ENCODE results near the gene EEF1A2. TPM values are rescaled to one million over a fixed set of nuclear protein-coding genes. Genes with fewer than 3 reads are reported as not detected.

EEF1A2 gene
- total and polyA plus RNA-seq, 2 donors (not counting 3 experiments of a cell fraction or from before 2014, with no cell fraction given): 2.7 to 3.4 TPM

GRCh38 chr20:63467294-63468083, 31.4 kb downstream of the EEF1A2 start:
- H3K4me1 ChIP-seq (ENCODE audit: control insufficient read depth, extremely low read depth, insufficient read depth, low read length): no peaks in the 10 kb centered on the region
- dilution Hi-C loops (cut with MboI; ENCODE audit: extremely low pct_ligation_motif_present, low sequenced_read_pairs): no loop called here
- ChIA-PET CTCF (interaction anchor here (1.4 kb wide), 1 partner anchor 71 kb away, joined by 3 read pairs; no protein-coding TSS in a partner anchor), POLR2A (no interaction called here)
- H3K9me1 ChIP-seq (replicated peaks; ENCODE audit: control insufficient read depth, extremely low read depth, insufficient read depth, low read length): no peaks in the 10 kb centered on the region
- H3K9ac ChIP-seq (replicated peaks; ENCODE audit: extremely low read depth, insufficient read depth, low read length): no peak overlapping the region
- peaks cover 10 to 15% of the 10 kb centered on the region in 2 experiments for H3K27me3 ChIP-seq (ENCODE audit: control insufficient read depth in 2 of 2, insufficient read depth in 2 of 2, low read length in 2 of 2)
- H2AFZ ChIP-seq (ENCODE audit: low read depth, low read length): no peak overlapping the region
- no peaks in the 10 kb centered on the region for H3K79me2 ChIP-seq (ENCODE audit: control insufficient read depth, insufficient read depth, low read length)
- TF ChIP-seq FOS (IDR thresholded peaks at IDR 0.05; ENCODE audit: borderline replicate concordance, insufficient read depth, low read length) (no peak), MYC (IDR thresholded peaks at IDR 0.05; ENCODE audit: low read depth, low read length) (no peak)
- no peak overlapping the region for H3K27ac ChIP-seq (ENCODE audit: insufficient read depth, low read depth, low read length)
- H3K9me3 ChIP-seq (replicated peaks; ENCODE audit: control insufficient read depth, insufficient read depth, low read length): no peaks in the 10 kb centered on the region
- intact Hi-C loops (cut with micrococcal nuclease): no loop called here
- H4K20me1 ChIP-seq (replicated peaks; ENCODE audit: control insufficient read depth, extremely low read depth, insufficient read depth, low read length): no peaks in the 10 kb centered on the region
- no peak overlapping the region for H3K4me2 ChIP-seq (ENCODE audit: insufficient read depth, low read length)
- FAIRE-seq (no peak), DNase-seq (ENCODE audit: low read depth, low spot score) (no peak)
- no TSS peak for BruUV-seq (replicated peaks)
- H3K36me3 ChIP-seq (ENCODE audit: control insufficient read depth in 2 of 2, extremely low read depth in 1 of 2, insufficient read depth in 2 of 2, low read length in 2 of 2): no peaks in the 10 kb centered on the region
- no peak overlapping the region for H3K4me3 ChIP-seq (replicated peaks in 1 of 3; ENCODE audit: insufficient read depth in 1 of 3, low read depth in 1 of 3, low read length in 3 of 3)

DNA sequence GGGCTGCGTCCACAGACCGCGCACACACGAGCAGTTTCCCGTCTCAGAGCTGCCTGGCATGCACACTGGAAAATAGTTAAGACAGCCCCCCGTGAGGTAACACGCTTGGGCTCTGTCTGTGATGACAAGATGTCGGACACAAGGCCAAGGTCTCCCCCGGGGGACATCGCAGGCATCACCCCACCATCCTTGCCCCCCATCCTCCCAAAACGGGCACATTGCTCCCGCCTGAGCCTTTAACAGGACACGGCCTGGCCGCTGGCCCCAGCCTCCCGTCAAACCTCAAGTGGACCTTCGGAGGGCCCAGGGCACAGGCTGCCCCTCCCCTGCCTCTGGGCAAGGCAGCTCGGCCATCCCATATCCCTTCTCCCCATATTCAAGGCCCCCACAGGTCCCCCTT, 32.0 kb downstream of the EEF1A2 start:
- no TSS peak for BruUV-seq (replicated peaks)
- no peak overlapping the region for H3K9ac ChIP-seq (replicated peaks; ENCODE audit: extremely low read depth, insufficient read depth, low read length)
- dilution Hi-C loops (cut with MboI; ENCODE audit: extremely low pct_ligation_motif_present, low sequenced_read_pairs) (no loop called here), intact Hi-C loops (cut with micrococcal nuclease) (no loop called here)
- no peaks in the 10 kb centered on the region for H3K9me1 ChIP-seq (replicated peaks; ENCODE audit: control insufficient read depth, extremely low read depth, insufficient read depth, low read length)
- no peak for FAIRE-seq
- H3K27me3 ChIP-seq (ENCODE audit: control insufficient read depth in 2 of 2, insufficient read depth in 2 of 2, low read length in 2 of 2): peaks cover 10% of the 10 kb centered on the region in 2 experiments
- no peak for TF ChIP-seq POLR2A (IDR thresholded peaks at IDR 0.05; ENCODE audit: low read depth, low read length)
- no peak for TF ChIP-seq GATA2 (IDR thresholded peaks at IDR 0.05; ENCODE audit: insufficient read depth, insufficient read length, low read depth, low read length)
- TF ChIP-seq POLR2AphosphoS5 (IDR thresholded peaks at IDR 0.05; ENCODE audit: insufficient read depth, low read depth, low read length): no peak
- TF ChIP-seq, protein P1, sequence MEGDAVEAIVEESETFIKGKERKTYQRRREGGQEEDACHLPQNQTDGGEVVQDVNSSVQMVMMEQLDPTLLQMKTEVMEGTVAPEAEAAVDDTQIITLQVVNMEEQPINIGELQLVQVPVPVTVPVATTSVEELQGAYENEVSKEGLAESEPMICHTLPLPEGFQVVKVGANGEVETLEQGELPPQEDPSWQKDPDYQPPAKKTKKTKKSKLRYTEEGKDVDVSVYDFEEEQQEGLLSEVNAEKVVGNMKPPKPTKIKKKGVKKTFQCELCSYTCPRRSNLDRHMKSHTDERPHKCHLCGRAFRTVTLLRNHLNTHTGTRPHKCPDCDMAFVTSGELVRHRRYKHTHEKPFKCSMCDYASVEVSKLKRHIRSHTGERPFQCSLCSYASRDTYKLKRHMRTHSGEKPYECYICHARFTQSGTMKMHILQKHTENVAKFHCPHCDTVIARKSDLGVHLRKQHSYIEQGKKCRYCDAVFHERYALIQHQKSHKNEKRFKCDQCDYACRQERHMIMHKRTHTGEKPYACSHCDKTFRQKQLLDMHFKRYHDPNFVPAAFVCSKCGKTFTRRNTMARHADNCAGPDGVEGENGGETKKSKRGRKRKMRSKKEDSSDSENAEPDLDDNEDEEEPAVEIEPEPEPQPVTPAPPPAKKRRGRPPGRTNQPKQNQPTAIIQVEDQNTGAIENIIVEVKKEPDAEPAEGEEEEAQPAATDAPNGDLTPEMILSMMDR (IDR thresholded peaks at IDR 0.05; ENCODE audit: extremely low read depth in 1 of 2, insufficient read depth in 1 of 2, low read depth in 1 of 2, low read length in 2 of 2): no peak
- no peak for TF ChIP-seq MYC (IDR thresholded peaks at IDR 0.05; ENCODE audit: low read depth, low read length)
- TF ChIP-seq JUN (IDR thresholded peaks at IDR 0.05; ENCODE audit: borderline replicate concordance, insufficient read depth, insufficient read length, low read depth): no peak
- no peak for TF ChIP-seq FOS (IDR thresholded peaks at IDR 0.05; ENCODE audit: borderline replicate concordance, insufficient read depth, low read length)
- TF ChIP-seq EZH2 (IDR thresholded peaks at IDR 0.05; ENCODE audit: borderline replicate concordance, low read depth, low read length, severe bottlenecking): no peak
- TF ChIP-seq, protein P2, sequence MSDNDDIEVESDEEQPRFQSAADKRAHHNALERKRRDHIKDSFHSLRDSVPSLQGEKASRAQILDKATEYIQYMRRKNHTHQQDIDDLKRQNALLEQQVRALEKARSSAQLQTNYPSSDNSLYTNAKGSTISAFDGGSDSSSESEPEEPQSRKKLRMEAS (IDR thresholded peaks at IDR 0.05; ENCODE audit: insufficient read depth, insufficient read length): no peak
- H3K9me3 ChIP-seq (replicated peaks; ENCODE audit: control insufficient read depth, insufficient read depth, low read length): no peaks in the 10 kb centered on the region
- no peaks in the 10 kb centered on the region for H3K4me1 ChIP-seq (ENCODE audit: control insufficient read depth, extremely low read depth, insufficient read depth, low read length)
- ChIA-PET POLR2A (no interaction called here), CTCF (no interaction called here)
- H3K79me2 ChIP-seq (ENCODE audit: control insufficient read depth, insufficient read depth, low read length): no peaks in the 10 kb centered on the region
- H3K36me3 ChIP-seq (ENCODE audit: control insufficient read depth in 2 of 2, extremely low read depth in 1 of 2, insufficient read depth in 2 of 2, low read length in 2 of 2): no peaks in the 10 kb centered on the region
- H2AFZ ChIP-seq (ENCODE audit: low read depth, low read length): no peak overlapping the region
- H4K20me1 ChIP-seq (replicated peaks; ENCODE audit: control insufficient read depth, extremely low read depth, insufficient read depth, low read length): no peaks in the 10 kb centered on the region
- no peak overlapping the region for H3K4me2 ChIP-seq (ENCODE audit: insufficient read depth, low read length)
- no peak overlapping the region for H3K27ac ChIP-seq (ENCODE audit: insufficient read depth, low read depth, low read length)
- H3K4me3 ChIP-seq (replicated peaks in 1 of 3; ENCODE audit: insufficient read depth in 1 of 3, low read depth in 1 of 3, low read length in 3 of 3): no peak overlapping the region
- no peak for DNase-seq (ENCODE audit: low read depth, low spot score)

All from endothelial cell of umbilical vein (primary cell).